H1 (cell line): ENCODE results near the gene RBM20. TPM values are rescaled to one million over a fixed set of nuclear protein-coding genes. Genes with fewer than 3 reads are reported as not detected.

ENCODE experiments used
- CTCF ChIA-PET: fragments of 300-600 bp; sonication (Branson Sonifier 250); formaldehyde crosslinking; loops from one replicate; lab custom pipeline; 2021; ENCODE audit not compliant: partially characterized antibody; lab: Charles Lee
- POLR2A ChIA-PET: fragments of 300-600 bp; sonication (Branson Sonifier 250); formaldehyde crosslinking; loops from one replicate; lab custom pipeline; 2021; ENCODE audit warnings: inconsistent platforms; ENCODE audit not compliant: partially characterized antibody; lab: Charles Lee
- DNase-seq, 2 experiments: peaks; one replicate each; pipeline versions ENCODE4 v3.0.0 to v3.0.0-alpha.2; 2010 to 2022; ENCODE audit warnings: low spot score in 2 of 2, low read depth in 1 of 2, mixed read lengths in 1 of 2
- FAIRE-seq: peaks from 2 replicates; lab custom pipeline; 2011; peaks lifted over from hg19 to GRCh38; lab: Jason Lieb, UNC
- H2AFZ ChIP-seq: 2 replicates; pipeline ENCODE4 v1.8.1; 2012; ENCODE audit warnings: low read length, inconsistent platforms
- H2AK5ac ChIP-seq: 2 replicates; pipeline ENCODE4 v1.6.1; 2013; ENCODE audit warnings: low read depth, low read length
- H2BK120ac ChIP-seq: replicated peaks from 2 replicates; pipeline ENCODE3; 2013; ENCODE audit warnings: low read depth, low read length, inconsistent platforms
- H2BK12ac ChIP-seq: 2 replicates; pipeline ENCODE4 v1.6.1; 2013; ENCODE audit warnings: low read depth, low read length
- H2BK15ac ChIP-seq: 2 replicates; pipeline ENCODE4 v1.6.1; 2013; ENCODE audit warnings: low read length
- H2BK20ac ChIP-seq: 2 replicates; pipeline ENCODE4 v1.6.1; 2013; ENCODE audit warnings: low read length
- H2BK5ac ChIP-seq: 2 replicates; pipeline ENCODE4 v1.6.1; 2013; ENCODE audit warnings: low read depth, low read length
- H3K14ac ChIP-seq: 2 replicates; pipeline ENCODE4 v1.6.1; 2013; ENCODE audit warnings: inconsistent platforms; ENCODE audit not compliant: insufficient read length
- H3K18ac ChIP-seq: 2 replicates; pipeline ENCODE4 v1.6.1; 2013; ENCODE audit warnings: low read length; ENCODE audit errors: extremely low read depth
- H3K23ac ChIP-seq: 2 replicates; pipeline ENCODE4 v1.6.1; 2013; ENCODE audit warnings: inconsistent platforms; ENCODE audit not compliant: insufficient read length
- H3K23me2 ChIP-seq: 2 replicates; pipeline ENCODE4 v1.6.1; 2013; ENCODE audit warnings: low read depth, low read length
- H3K27ac ChIP-seq: 2 replicates; pipeline ENCODE4 v1.6.1; 2011; ENCODE audit warnings: low read depth, low read length, inconsistent platforms
- H3K27me3 ChIP-seq, 4 experiments: replicated peaks in 1 of 4; 1 replicate in 1 of 4; 2 replicates in 3 of 4; pipeline versions ENCODE4 v1.6.1 to v1.8.1; 2011 to 2013; ENCODE audit warnings: low read length in 3 of 4, mild to moderate bottlenecking in 3 of 4, inconsistent platforms in 2 of 4, mixed read lengths in 2 of 4, moderate library complexity in 1 of 4; ENCODE audit not compliant: control insufficient read depth in 3 of 4, insufficient read depth in 3 of 4; ENCODE audit errors: extremely low read depth in 1 of 4
- H3K36me3 ChIP-seq, 4 experiments: 2 replicates each; pipeline versions ENCODE4 v1.6.1 to v1.8.1; 2011 to 2013; ENCODE audit warnings: mild to moderate bottlenecking in 4 of 4, low read length in 3 of 4, moderate library complexity in 2 of 4, control low read depth in 1 of 4, inconsistent platforms in 1 of 4; ENCODE audit not compliant: insufficient read depth in 4 of 4, control insufficient read depth in 2 of 4
- H3K4ac ChIP-seq: replicated peaks from 2 replicates; pipeline ENCODE3; 2013; ENCODE audit warnings: low read length, low read depth, mixed read lengths, inconsistent platforms; ENCODE audit not compliant: insufficient read length
- H3K4me1 ChIP-seq, 4 experiments: replicated peaks in 1 of 4; 1 replicate in 1 of 4; 2 replicates in 3 of 4; pipeline versions ENCODE4 v1.6.1 to v1.8.1; 2011 to 2013; ENCODE audit warnings: low read length in 3 of 4, inconsistent platforms in 2 of 4, mixed read lengths in 1 of 4; ENCODE audit not compliant: insufficient read depth in 4 of 4, control insufficient read depth in 3 of 4
- H3K4me2 ChIP-seq, 2 experiments: 2 replicates each; pipeline versions ENCODE4 v1.6.1 to v1.8.1; 2011 to 2013; ENCODE audit warnings: low read depth in 2 of 2, low read length in 2 of 2, control low read depth in 1 of 2, inconsistent platforms in 1 of 2, mild to moderate bottlenecking in 1 of 2; ENCODE audit not compliant: insufficient read depth in 1 of 2
- H3K4me3 ChIP-seq, 4 experiments: fragments of 200-600, 300-600 bp in 1 of 4; sonication (generic), shearing (Covaris generic), sonication (Bioruptor Twin) in 1 of 4; 2 replicates each; pipeline versions ENCODE4 v1.5.1 to v1.8.1; 2011 to 2016; ENCODE audit warnings: low read length in 4 of 4, low read depth in 3 of 4, control low read depth in 2 of 4, inconsistent platforms in 2 of 4, mild to moderate bottlenecking in 2 of 4, mixed read lengths in 1 of 4, moderate library complexity in 1 of 4; ENCODE audit not compliant: insufficient read depth in 2 of 4; ENCODE audit errors: extremely low read depth in 1 of 4
- H3K56ac ChIP-seq: replicated peaks from 2 replicates; pipeline ENCODE3; 2013; ENCODE audit warnings: low read depth, mild to moderate bottlenecking, mixed read lengths, low read length, inconsistent platforms; ENCODE audit not compliant: insufficient read length
- H3K79me1 ChIP-seq: 2 replicates; pipeline ENCODE4 v1.6.1; 2013; ENCODE audit warnings: low read depth, low read length, control low read depth
- H3K79me2 ChIP-seq, 2 experiments: 2 replicates each; pipeline versions ENCODE4 v1.6.1 to v1.8.1; 2012 to 2013; ENCODE audit warnings: low read length in 2 of 2, mild to moderate bottlenecking in 2 of 2, inconsistent platforms in 1 of 2; ENCODE audit not compliant: insufficient read depth in 2 of 2, control insufficient read depth in 1 of 2
- H3K9ac ChIP-seq, 4 experiments: replicated peaks in 1 of 4; 1 replicate in 1 of 4; 2 replicates in 3 of 4; pipeline versions ENCODE4 v1.6.1 to v1.8.1; 2011 to 2013; ENCODE audit warnings: low read depth in 3 of 4, low read length in 3 of 4, control low read depth in 2 of 4, mild to moderate bottlenecking in 2 of 4, moderate library complexity in 2 of 4, inconsistent platforms in 1 of 4; ENCODE audit errors: extremely low read depth in 1 of 4
- H3K9me3 ChIP-seq, 2 experiments: 2 replicates each; pipeline versions ENCODE4 v1.6.1 to v1.8.1; 2012 to 2013; ENCODE audit warnings: mild to moderate bottlenecking in 2 of 2, moderate library complexity in 2 of 2, control low read depth in 1 of 2, inconsistent platforms in 1 of 2, low read depth in 1 of 2, low read length in 1 of 2, mixed read lengths in 1 of 2; ENCODE audit not compliant: insufficient read depth in 2 of 2
- H4K20me1 ChIP-seq, 2 experiments: replicated peaks in 1 of 2; 2 replicates each; pipeline versions ENCODE3 to v1.8.1; 2011 to 2013; ENCODE audit warnings: inconsistent platforms in 2 of 2, low read length in 2 of 2, mild to moderate bottlenecking in 1 of 2; ENCODE audit not compliant: insufficient read depth in 2 of 2, control insufficient read depth in 1 of 2
- H4K5ac ChIP-seq: 2 replicates; pipeline ENCODE4 v1.6.1; 2013; ENCODE audit warnings: low read length, low read depth, mixed read lengths, inconsistent platforms; ENCODE audit not compliant: insufficient read length
- H4K8ac ChIP-seq: 2 replicates; pipeline ENCODE4 v1.8.0; 2013; ENCODE audit warnings: mild to moderate bottlenecking, moderate library complexity, low read length, inconsistent platforms; ENCODE audit not compliant: insufficient read depth; ENCODE audit errors: extremely low read depth
- H4K91ac ChIP-seq: replicated peaks from 2 replicates; pipeline ENCODE3; 2013; ENCODE audit warnings: low read length, mixed read lengths, inconsistent platforms; ENCODE audit not compliant: insufficient read length
- ASH2L ChIP-seq: fragments of 200-600, 300-600 bp; sonication (generic); IDR thresholded peaks from one replicate; pipeline ENCODE4 v1.7.1; 2017; ENCODE audit warnings: low read length
- BRCA1 ChIP-seq: IDR thresholded peaks from 2 replicates; pipeline ENCODE4 v1.6.1; 2012; ENCODE audit warnings: low read depth, low read length, improper control_type of control experiment
- CTCF ChIP-seq, 3 experiments: IDR thresholded peaks; 1 replicate in 2 of 3; 2 replicates in 1 of 3; pipeline versions ENCODE4 v1.5.1 to v1.6.1; 2011; ENCODE audit warnings: low read length in 3 of 3, mild to moderate bottlenecking in 3 of 3, inconsistent platforms in 2 of 3, low read depth in 1 of 3, moderate library complexity in 1 of 3; ENCODE audit not compliant: insufficient read depth in 1 of 3; ENCODE audit errors: control extremely low read depth in 1 of 3
- FOSL1 ChIP-seq: IDR thresholded peaks from 2 replicates; pipeline ENCODE4 v1.6.1; 2011; ENCODE audit warnings: mild to moderate bottlenecking, low read depth, low read length, moderate library complexity; ENCODE audit not compliant: insufficient read depth
- GABPA ChIP-seq: IDR thresholded peaks from 2 replicates; pipeline ENCODE4 v1.6.1; 2011; ENCODE audit warnings: mild to moderate bottlenecking, low read length, moderate library complexity, borderline replicate concordance; ENCODE audit not compliant: insufficient read depth
- NRF1 ChIP-seq: IDR thresholded peaks from 2 replicates; pipeline ENCODE4 v1.6.1; 2011; ENCODE audit warnings: mild to moderate bottlenecking, low read depth, low read length, improper control_type of control experiment
- SAP30 ChIP-seq: fragments of 300-600 bp; sonication (generic); IDR thresholded peaks from 2 replicates; pipeline ENCODE4 v1.7.1; 2012; ENCODE audit warnings: low read length, moderate library complexity, mild to moderate bottlenecking, inconsistent platforms; ENCODE audit not compliant: insufficient read depth, insufficient replicate concordance
- SIX5 ChIP-seq: IDR thresholded peaks from 2 replicates; pipeline ENCODE4 v1.6.1; 2011; ENCODE audit warnings: mild to moderate bottlenecking, low read depth, low read length
- SP1 ChIP-seq: IDR thresholded peaks from 2 replicates; pipeline ENCODE4 v1.6.1; 2011; ENCODE audit warnings: low read depth, low read length
- SP2 ChIP-seq: IDR thresholded peaks from 2 replicates; pipeline ENCODE4 v1.6.1; 2012; ENCODE audit warnings: mild to moderate bottlenecking, low read length, inconsistent platforms
- SUZ12 ChIP-seq: fragments of 200-600 bp; sonication (generic); IDR thresholded peaks from 2 replicates; pipeline ENCODE4 v1.6.1; 2012; ENCODE audit warnings: mild to moderate bottlenecking, inconsistent platforms, low read length, moderate library complexity, mixed read lengths
- WGBS, 2 experiments: shearing (Covaris generic) in 1 of 2; methylation state at CpG; one replicate each; pipeline versions ENCODE4 v1.1.6 to v1.1.7; 2013 to 2015; ENCODE audit warnings: low lambda C conversion rate in 2 of 2, mixed read lengths in 2 of 2, inconsistent platforms in 1 of 2, low coverage in 1 of 2, missing lambda C conversion rate in 1 of 2; ENCODE audit not compliant: insufficient replicate concordance in 2 of 2, insufficient coverage in 1 of 2, insufficient read length in 1 of 2; ENCODE audit errors: extremely low coverage in 1 of 2, missing lambda C conversion rate in 1 of 2; 5-methylcytosine and 5-hydroxymethylcytosine counted together
- polyA plus RNA-seq, 7 experiments: library from polyadenylated mRNA; depleted of rRNA in 3 of 7; stranded (reverse) in 5 of 7; unstranded in 2 of 7; fragments of >200 nt in 5 of 7; fragments of 200-250 nt in 2 of 7; gene quantifications; 1 replicate in 5 of 7; 2 replicates in 1 of 7; 4 replicates in 1 of 7; pipeline versions ENCODE4 v1.2.1 to v1.2.3, GENCODE V29; 2011 to 2013; ENCODE audit warnings: missing spikeins in 2 of 7, mixed read lengths in 2 of 7
- total RNA-seq: library from RNA; stranded (reverse); fragmentation: NEBNext Ultra II Directional; extraction: Animal tissue kit (Norgen Biotek cat#: 25700); gene quantifications from 2 replicates; pipeline ENCODE4 v1.2.1, GENCODE V29; 2021

RBM20 gene
- total and polyA plus RNA-seq, 2 of the 8 experiments (the other 6 are each of a cell fraction or from before 2014, with no cell fraction given), result 0.05 to 0.63 TPM

- 92% methylated on average over 1 of the region's 1 CpG; no CpG with 5 or more reads in 1 of the 2 experiments for WGBS, 2 experiments
- POLR2A ChIA-PET, result interaction anchor here (0.7 kb wide), 1 partner anchor 60 kb away, joined by 3 read pairs; no protein-coding TSS in a partner anchor
- Histone ChIP-seq H4K5ac (no peak overlapping the region), H3K27me3 (no peaks in the 10 kb centered on the region), H4K20me1 (no peaks in the 10 kb centered on the region), H2BK120ac (no peak overlapping the region), H3K23ac (no peak overlapping the region), H3K27ac (no peak overlapping the region), H3K36me3 (no peaks in the 10 kb centered on the region), H2BK5ac (no peak overlapping the region), H2AFZ (no peak overlapping the region), H3K9ac (no peak overlapping the region), H2BK15ac (no peak overlapping the region), H3K79me1 (no peaks in the 10 kb centered on the region), H3K4me1 (peaks cover 0 to 2% (median 0%) of the 10 kb centered on the region in 4 experiments; a peak in 1 of 7 replicates), H3K23me2 (no peaks in the 10 kb centered on the region), H3K9me3 (no peaks in the 10 kb centered on the region), H3K56ac (no peak overlapping the region), H3K14ac (no peak overlapping the region), H3K18ac (no peak overlapping the region), H3K4me3 (no peak overlapping the region), H4K8ac (no peak overlapping the region), H2AK5ac (no peak overlapping the region), H3K4ac (no peak overlapping the region), H3K4me2 (no peak overlapping the region), H4K91ac (no peak overlapping the region), H3K79me2 (no peaks in the 10 kb centered on the region), H2BK20ac (no peak overlapping the region), H2BK12ac (no peak overlapping the region)
- CTCF ChIA-PET, result interaction anchor here (0.6 to 4.6 kb wide), 9 partner anchors 8 to 201 kb away, joined by 3 to 29 read pairs (median 3); no protein-coding TSS in a partner anchor
- DNase-seq (no peak), FAIRE-seq (no peak)
- TF ChIP-seq SUZ12 (no peak), NRF1 (no peak), SAP30 (no peak), BRCA1 (no peak), ASH2L (no peak), SP2 (no peak), SIX5 (no peak), FOSL1 (no peak), GABPA (no peak), CTCF (IDR thresholded peaks at IDR 0.05; ENCODE audit: control extremely low read depth in 1 of 3, insufficient read depth in 1 of 3, low read depth in 1 of 3, low read length in 3 of 3) (no peak), SP1 (no peak)
These were observed 158.0 kb downstream of the RBM20 start for GRCh38 chr10:110802090-110802489.
